GM15510 (cell line): ENCODE data around the gene FANCD2.

Source experiments
- POLR2A ChIP-seq: IDR thresholded peaks from 3 replicates; pipeline ENCODE4 v1.6.1; 2011; ENCODE audit warnings: borderline replicate concordance; ENCODE audit not compliant: insufficient read length; ENCODE audit errors: extremely low read depth

FANCD2 gene

GRCh38 chr3:10008588-10009344, 17.5 kb upstream of the FANCD2 start:
- TF ChIP-seq POLR2A: peak; percentile 36

- TF ChIP-seq POLR2A: no peak
These were observed 15.8 kb upstream of the FANCD2 start for GRCh38 chr3:10010421-10010877.

DNA sequence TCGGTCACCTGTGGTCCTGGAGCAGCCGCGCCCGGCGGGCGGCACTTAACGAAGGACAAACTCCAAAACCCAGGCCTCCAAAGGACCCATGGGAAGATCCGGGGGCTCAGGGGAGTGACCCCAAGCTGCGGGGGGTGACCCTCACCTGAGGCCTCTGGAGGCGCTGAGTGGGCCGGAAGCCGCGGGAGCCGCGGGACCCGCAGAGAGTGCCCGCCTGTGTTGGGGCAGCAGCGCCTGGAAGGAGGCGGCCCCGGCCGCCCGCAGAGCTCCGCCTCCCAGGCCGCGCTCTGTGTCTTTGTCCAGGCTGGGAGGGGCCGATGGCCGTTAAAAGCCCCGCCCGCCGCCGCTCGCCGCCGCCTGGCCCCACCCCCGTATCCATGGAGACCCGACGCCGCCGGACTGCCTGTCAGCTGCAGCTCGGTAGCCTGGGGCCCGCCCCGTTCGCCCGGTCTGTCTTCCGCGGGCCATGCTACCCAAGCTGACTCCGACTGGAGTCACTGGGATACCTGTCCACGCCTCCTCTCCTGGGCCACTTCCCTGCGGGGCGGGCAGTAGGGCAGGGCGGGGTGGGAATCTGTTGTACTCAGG, 15.3 kb upstream of the FANCD2 start:
- peak; percentile 19 for TF ChIP-seq POLR2A

GRCh38 chr3:10011631-10012030, 14.6 kb upstream of the FANCD2 start:
- TF ChIP-seq POLR2A: no peak

DNA sequence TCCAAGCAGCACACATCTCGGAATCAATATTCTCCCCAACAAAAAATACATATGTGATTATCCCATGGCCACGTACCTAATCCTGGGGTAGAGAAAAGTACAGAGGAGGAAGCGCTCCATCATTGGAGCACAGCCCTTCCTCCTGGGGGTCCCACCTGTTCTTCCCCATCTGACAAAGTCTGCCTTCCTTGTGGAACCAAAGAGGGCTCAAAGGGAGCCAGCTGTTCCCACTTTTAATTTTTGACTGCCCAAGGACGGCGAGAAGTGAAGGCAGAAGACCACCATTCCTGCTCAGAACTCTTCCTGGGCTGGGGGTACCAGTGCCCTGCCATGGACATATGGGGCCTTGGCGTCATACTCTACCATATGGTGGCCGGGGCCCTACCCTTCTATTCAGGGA, 14.1 kb upstream of the FANCD2 start:
- no peak for TF ChIP-seq POLR2A

DNA sequence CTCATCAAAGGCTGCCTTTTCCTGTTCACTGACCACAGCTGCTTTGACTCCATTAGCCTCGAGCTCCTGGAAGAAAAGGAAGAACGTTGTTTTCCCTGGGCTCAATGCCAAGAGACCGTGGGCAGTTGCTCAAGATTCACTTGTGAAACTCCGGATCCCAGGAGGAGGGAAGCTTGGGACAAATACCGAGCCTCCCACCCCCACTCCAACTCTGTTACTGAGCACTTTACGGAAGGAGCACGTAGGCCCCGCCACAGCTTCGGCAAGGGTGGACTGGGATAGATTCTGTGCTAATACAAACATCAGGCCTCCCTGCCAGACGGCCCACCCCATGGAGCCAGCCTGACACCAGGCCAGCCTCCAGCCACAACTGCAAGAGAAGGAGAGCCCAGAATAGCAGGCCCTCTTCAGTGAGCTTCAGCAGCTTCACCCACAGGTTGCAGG, 10.8 kb upstream of the FANCD2 start:
- no peak for TF ChIP-seq POLR2A

DNA sequence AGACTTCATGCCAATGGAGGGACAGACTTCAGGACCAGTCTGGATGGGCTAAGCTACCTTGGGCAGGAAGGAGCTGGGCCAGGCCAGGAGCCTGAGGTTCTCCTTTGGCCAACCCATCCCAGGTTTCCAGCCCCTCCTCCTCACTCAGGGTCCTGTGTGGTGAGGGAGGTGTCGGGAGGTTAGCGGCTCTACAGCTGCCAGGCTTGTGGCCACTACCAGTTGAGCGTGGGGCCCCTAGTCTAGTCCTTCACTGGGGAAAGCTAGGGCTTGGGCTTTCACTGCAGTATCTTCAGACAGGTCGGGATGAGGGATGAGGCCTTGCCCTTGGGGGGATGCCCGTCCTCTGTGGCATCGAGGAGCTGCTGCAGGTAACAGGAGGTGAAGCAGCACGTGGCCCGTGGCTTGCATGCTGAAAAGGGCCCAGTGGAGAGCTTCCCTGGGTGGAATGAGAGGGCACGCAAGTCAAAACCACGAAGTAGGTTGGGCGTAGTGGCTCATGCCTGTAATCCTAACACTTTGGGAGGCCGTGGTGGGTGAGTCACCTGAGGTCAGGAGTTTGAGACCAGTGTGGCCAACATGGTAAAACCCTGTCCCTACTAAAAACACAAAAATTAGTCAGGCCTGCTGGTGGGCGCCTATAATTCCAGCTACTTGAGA, 8.5 kb upstream of the FANCD2 start:
- TF ChIP-seq POLR2A: no peak

DNA sequence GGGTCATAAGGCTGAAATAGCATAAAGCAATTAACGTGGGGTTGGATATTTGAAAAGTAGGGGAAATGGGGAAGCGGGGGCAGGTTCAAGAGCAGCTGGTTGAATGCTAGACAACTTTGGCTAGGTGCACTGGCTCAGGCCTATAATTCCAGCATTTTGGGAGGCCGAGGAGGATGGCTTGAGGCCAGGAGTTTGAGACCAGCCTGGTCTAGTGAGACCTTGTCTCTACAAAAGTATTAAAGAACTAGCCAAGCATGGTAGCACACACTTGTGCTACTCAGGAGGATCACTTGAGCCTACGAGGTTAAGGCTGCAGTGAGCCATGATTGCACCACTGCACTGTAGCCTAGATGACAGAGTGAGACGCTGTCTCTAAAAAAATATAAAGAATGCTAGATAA, 6.9 kb upstream of the FANCD2 start:
- no peak for TF ChIP-seq POLR2A

DNA sequence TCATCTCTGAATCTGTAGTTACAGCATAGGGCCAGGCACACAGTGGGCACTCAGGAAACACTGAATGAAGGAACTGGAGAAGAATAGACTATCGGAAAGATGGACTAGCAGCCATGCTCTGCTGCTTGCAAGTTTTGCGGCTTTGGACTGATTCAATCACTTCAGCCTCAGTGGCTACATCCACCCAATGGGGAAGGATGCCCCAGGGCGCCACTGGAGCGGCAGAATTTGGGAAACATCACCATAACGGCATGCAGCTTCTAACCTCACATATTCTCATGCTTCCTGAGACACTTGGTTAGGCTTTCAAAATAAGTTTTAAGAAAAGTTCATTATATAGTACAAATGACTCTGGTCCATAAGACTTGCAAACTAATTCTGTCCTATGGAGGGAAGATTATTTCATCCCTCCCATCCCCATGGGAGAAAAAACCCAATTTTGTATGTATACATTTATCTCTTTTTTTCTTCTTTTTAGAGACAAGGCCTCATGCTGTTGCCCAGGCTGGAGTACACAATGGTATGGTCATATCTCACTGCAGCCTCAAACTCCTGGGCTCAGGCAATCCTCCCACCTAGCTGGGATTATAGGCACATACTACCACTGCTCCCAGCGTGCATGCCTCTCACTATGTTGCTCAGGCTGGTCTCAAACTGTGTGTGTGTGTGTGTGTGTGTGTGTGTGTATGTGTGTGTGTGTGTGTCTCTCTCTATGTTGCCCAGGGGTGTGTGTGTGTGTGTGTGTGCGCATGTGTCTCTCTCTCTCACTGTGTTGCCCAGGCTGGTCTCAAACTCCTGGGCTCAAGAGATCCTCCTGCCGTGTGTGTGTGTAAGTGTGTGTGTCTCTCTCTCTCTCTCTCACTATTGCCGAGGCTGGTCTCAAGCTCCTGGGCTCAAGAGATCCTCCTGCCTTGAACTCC, 4.1 kb upstream of the FANCD2 start:
- no peak for TF ChIP-seq POLR2A

- TF ChIP-seq POLR2A: no peak
These were observed 2.5 kb upstream of the FANCD2 start for GRCh38 chr3:10023587-10024310.

- TF ChIP-seq POLR2A: no peak
These were observed 793 bp upstream of the FANCD2 start for GRCh38 chr3:10025205-10026083.

GRCh38 chr3:10041034-10041433, 14.8 kb downstream of the FANCD2 start:
- TF ChIP-seq POLR2A: no peak

- TF ChIP-seq POLR2A: no peak
These were observed 21.6 kb downstream of the FANCD2 start for GRCh38 chr3:10047876-10048275.
